LNCAP (cell line): Measurements from ENCODE around the gene DPP6.

Experiments
- TF ChIP-seq, protein P1 (sequence below): fragments of 450-650 bp; IDR thresholded peaks from 2 replicates; pipeline ENCODE4 v1.5.1; 2017; ENCODE audit warnings: mild to moderate bottlenecking

The DPP6 gene

DNA sequence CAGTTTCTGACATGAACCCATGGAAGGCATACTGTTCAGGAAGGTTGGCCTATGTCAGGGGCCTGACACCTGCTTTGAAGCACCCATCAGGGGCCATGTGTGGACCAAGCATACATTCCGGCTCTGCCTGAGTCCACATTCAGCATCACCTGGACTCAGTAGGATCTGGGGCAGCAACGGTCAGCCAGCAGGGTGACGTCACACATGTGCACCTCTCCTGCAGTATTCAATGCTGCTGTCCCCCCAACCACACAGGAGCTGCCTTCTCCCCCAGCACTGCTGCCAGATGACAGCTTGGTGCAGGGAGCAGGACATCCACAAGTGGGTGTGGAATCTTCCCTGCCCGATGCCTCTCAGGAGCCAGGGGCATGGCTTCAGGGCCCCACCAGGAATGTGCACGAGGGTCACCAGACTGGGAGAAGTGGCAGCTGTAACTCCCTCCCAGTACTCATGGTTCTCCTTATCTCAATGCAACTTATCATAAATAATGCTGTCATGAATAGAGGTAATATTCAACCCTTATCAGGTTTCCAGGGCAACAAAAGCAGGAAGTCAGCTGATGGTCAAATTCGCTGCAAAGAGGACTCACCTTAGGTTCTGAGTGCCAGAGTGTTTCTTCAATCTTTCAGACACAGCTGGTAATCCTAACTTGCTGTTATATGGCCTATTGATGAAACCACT is 657.8 kb downstream of the DPP6 start:
- TF ChIP-seq, protein P1, sequence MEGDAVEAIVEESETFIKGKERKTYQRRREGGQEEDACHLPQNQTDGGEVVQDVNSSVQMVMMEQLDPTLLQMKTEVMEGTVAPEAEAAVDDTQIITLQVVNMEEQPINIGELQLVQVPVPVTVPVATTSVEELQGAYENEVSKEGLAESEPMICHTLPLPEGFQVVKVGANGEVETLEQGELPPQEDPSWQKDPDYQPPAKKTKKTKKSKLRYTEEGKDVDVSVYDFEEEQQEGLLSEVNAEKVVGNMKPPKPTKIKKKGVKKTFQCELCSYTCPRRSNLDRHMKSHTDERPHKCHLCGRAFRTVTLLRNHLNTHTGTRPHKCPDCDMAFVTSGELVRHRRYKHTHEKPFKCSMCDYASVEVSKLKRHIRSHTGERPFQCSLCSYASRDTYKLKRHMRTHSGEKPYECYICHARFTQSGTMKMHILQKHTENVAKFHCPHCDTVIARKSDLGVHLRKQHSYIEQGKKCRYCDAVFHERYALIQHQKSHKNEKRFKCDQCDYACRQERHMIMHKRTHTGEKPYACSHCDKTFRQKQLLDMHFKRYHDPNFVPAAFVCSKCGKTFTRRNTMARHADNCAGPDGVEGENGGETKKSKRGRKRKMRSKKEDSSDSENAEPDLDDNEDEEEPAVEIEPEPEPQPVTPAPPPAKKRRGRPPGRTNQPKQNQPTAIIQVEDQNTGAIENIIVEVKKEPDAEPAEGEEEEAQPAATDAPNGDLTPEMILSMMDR: no peak

DNA sequence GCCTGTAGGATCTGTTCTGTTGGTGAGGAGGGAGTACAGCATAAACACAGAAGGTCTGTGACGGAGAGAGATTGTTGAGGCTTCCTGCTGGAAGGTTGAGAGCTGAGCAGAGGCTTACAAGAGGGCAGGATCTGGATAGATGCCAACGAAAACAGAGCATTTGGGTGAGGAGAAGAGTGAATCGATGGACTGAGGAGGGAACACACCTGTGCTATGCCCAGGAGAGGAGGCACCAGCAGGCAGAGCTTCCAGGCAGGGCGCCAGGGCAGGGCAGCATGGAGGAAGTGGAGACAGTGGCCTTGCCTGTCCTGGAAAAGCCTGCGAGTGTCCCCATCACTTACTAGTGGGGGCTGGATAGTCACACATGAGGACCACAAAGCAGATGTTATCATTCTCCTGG is 667.8 kb downstream of the DPP6 start:
- TF ChIP-seq, protein P1: no peak

DNA sequence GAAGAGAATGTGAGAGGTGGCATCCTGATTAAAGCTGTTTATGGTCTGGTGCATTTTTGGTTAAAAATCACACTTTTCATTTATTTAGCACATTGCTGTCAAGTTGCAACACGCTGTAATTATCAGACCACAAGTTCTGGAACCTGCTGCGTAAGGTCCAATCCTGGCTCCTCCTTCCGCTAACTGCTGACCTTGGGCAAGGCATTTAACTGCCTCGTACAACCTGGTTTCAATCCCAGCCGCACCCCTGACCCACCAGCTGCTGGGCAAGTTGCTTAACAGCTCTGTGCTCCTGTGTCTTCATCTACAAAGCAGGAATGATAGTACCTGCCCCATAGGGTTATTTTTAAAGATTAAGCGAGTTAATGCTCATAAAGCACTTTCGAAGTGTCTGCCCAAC is 668.9 kb downstream of the DPP6 start:
- TF ChIP-seq, protein P1: no peak

DNA sequence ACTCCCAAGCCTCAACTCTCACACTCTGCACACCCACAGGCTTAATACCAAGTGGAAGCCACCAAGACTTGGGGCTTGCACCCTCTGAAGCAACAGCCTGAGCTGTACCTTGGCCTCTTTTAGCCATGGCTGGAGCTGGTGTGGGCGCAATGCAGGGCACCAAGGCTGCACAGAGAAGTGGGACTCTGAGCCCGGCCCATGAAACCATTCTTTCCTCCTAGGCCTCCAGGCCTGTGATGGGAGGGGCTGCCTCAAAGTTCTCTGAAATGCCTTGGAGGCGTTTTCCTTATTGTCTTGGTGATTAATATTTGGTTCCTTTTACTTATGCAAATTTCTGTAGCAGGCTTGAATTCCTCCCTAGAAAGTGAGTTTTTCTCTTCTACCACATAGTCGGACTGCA is 674.2 kb downstream of the DPP6 start:
- TF ChIP-seq, protein P1: no peak

DNA sequence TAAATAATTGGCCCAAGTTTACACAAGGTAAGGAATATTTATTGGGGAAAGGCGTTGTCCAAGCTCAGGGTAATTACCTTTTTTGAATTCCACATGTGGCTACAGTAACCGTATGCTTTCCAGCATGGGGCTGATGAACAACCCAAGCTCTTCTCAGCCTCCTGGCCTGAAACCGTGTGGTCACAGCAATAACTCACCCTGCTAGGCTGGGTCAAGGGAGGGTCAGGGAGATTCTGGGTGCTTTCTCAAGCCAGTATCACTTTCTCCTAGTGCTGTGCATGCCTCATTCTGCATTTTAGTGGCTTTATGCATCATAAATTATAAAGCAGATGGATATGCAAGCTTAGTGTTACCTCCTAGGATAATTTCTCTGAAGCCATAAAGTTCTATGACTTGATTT is 676.9 kb downstream of the DPP6 start:
- TF ChIP-seq, protein P1: no peak

DNA sequence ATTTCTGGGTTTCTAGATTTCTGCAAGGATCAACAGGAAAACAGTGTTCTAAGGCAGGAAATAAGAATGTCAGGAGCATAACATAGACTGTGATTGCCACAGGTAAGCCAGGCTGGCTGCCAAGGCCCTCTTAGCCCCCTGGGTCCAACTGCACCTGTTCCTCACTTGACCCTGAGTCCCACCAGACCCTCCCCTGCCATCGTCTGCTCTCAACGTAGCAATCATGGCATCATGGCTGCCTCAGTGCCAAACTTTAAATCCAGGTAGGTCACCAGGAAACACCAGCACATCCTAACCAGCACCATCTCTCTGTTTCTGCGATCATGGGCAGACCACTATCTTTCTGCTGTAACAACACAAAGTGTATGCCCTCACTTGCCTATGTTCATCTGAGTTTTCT is 683.6 kb downstream of the DPP6 start:
- TF ChIP-seq, protein P1: no peak

DNA sequence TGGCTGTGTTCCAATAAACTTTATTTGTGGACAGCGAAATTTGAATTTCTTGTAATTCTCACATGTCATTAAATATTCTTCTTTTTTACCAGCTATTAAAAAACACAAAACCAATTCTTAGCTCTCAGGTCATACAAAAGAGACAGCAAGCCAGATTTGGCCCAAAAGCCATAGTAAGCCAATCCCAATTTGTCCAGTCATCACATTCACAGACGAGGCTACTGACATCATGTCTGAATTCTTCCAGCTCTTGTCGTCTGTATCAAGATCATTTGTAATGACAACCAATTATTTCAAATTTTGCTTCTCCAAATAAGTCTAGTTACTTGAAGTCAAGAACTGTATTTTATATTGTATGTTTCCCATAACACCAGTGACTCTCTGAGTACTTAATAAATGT is 684.2 kb downstream of the DPP6 start:
- TF ChIP-seq, protein P1: no peak

DNA sequence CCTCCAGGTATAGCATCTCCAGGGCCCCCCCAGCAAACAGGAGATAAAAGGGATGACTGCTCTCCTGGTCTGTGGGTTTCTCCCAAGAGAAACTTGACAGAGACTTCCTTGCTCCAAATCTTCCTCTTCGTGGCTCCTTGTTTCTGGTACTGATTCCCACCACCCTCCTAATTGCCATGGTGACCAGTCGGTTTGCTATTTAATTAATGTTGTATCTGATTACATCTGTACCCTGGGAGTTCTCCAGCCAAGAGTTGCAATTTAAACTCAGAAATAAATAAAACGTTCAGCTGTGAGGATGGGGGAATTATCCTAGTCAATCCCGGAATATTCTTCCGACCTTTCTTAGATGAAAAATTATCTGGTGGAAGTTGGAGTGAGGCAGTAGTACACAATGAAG is 686.0 kb downstream of the DPP6 start:
- TF ChIP-seq, protein P1: no peak
